Measurements from ENCODE around the gene IRF2BP2.
A peak's percentile ranks its signal among the peaks of the same experiment; 100 is the strongest.

The IRF2BP2 gene

GRCh38 chr1:234627009-234627950 lies 17.3 kb upstream of the IRF2BP2 start:
- DNase-seq (ENCODE audit: low read depth), result no peak
- TF ChIP-seq CTCF (conservative IDR thresholded peaks at IDR 0.05; ENCODE audit: low read depth, low read length), result no peak
- no peak overlapping the region for H3K4me3 ChIP-seq (ENCODE audit: low read depth, low read length)

GRCh38 chr1:234626391-234626790 lies 16.4 kb upstream of the IRF2BP2 start:
- no peak for TF ChIP-seq CTCF (conservative IDR thresholded peaks at IDR 0.05; ENCODE audit: low read depth, low read length)
- no peak for DNase-seq (ENCODE audit: low read depth)
- no peak overlapping the region for H3K4me3 ChIP-seq (ENCODE audit: low read depth, low read length)

GRCh38 chr1:234624724-234625117 lies 14.7 kb upstream of the IRF2BP2 start:
- no peak for DNase-seq (ENCODE audit: low read depth)
- no peak overlapping the region for H3K4me3 ChIP-seq (ENCODE audit: low read depth, low read length)
- TF ChIP-seq CTCF (conservative IDR thresholded peaks at IDR 0.05; ENCODE audit: low read depth, low read length), result no peak

GRCh38 chr1:234621657-234622335 lies 11.8 kb upstream of the IRF2BP2 start:
- no peak for TF ChIP-seq CTCF (conservative IDR thresholded peaks at IDR 0.05; ENCODE audit: low read depth, low read length)
- DNase-seq (ENCODE audit: low read depth), result peak; percentile 81
- no peak overlapping the region for H3K4me3 ChIP-seq (ENCODE audit: low read depth, low read length)

GRCh38 chr1:234621127-234621468 lies 11.1 kb upstream of the IRF2BP2 start:
- H3K4me3 ChIP-seq (ENCODE audit: low read depth, low read length), result no peak overlapping the region
- no peak for TF ChIP-seq CTCF (conservative IDR thresholded peaks at IDR 0.05; ENCODE audit: low read depth, low read length)
- no peak for DNase-seq (ENCODE audit: low read depth)

GRCh38 chr1:234620272-234621126 lies 10.5 kb upstream of the IRF2BP2 start:
- H3K4me3 ChIP-seq (ENCODE audit: low read depth, low read length), result no peak overlapping the region
- no peak for DNase-seq (ENCODE audit: low read depth)
- TF ChIP-seq CTCF (conservative IDR thresholded peaks at IDR 0.05; ENCODE audit: low read depth, low read length), result no peak

Data from choroid plexus epithelial cell (primary cell).